HG02610 (cell line): ENCODE results near the gene SESTD1.
"Not testable (repeated sequence)": the region's sequence is repeated elsewhere in the genome, so short reads cannot be mapped to it uniquely, and the experiment has no call there.

Experiments used
- ATAC-seq: cut with Tn5 transposase; IDR thresholded peaks from one replicate; pipeline ENCODE4 v1.9.1; 2021; ENCODE audit warnings: mild to moderate bottlenecking, moderate library complexity; ENCODE audit not compliant: unreplicated experiment

The SESTD1 gene

GRCh38 chr2:179125404-179125803, 139.2 kb downstream of the SESTD1 start:
- ATAC-seq = no peak

- ATAC-seq = no peak
Observed at GRCh38 chr2:179124282-179124681, 140.3 kb downstream of the SESTD1 start.

GRCh38 chr2:179123272-179123662, 141.4 kb downstream of the SESTD1 start:
- ATAC-seq = no peak

GRCh38 chr2:179107737-179108136, 156.9 kb downstream of the SESTD1 start:
- ATAC-seq = peak; percentile 66

GRCh38 chr2:179106676-179107428, 157.8 kb downstream of the SESTD1 start:
- ATAC-seq = peak; percentile 82

GRCh38 chr2:179106342-179106675, 158.3 kb downstream of the SESTD1 start:
- ATAC-seq = no peak

DNA sequence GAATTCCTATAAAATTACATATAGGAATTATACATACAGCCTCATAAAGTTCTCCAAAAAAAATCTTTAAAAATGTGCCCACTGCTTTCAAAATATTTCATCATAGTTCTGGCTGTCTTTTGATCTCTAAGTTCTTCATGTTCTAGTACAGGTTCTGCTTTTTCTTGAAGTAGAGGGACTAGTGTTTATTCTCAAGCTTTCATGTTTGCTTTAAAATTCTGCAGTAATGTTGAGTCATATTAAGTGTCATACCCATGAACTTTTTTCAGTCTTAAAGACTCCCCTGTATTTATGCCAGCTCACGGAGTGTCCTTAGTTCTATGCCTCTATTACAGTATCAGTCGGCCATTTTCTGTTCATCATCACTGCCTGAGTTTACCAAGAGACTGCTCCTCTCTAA, 159.9 kb downstream of the SESTD1 start:
- ATAC-seq = no peak

DNA sequence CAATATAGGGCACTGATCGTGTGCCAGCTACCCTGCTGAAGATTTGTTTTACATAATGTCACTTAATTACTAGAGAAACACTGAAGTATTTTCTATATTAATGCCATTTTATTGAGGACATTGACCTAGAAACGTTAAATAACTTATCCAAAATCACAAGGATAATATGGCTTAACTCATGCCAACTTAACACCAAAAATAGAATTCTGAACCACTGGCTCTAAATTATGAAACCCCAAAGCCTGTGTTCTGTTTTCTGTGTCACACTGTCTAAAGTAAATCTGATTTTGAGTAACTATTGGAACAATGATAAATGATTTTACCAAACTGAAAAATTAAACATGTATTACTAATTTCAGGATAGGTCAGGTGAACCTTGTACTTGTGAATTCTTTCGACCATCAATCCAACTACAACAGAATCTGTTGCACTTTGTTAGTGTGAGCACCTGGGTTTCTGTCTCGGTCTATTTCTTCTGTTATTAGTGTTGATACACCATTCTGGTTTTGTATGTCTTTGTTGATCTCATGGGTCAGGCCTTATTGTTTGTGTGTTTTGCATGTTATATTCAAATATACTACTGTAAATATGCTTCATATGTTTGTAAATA, 166.4 kb downstream of the SESTD1 start:
- no peak for ATAC-seq

DNA sequence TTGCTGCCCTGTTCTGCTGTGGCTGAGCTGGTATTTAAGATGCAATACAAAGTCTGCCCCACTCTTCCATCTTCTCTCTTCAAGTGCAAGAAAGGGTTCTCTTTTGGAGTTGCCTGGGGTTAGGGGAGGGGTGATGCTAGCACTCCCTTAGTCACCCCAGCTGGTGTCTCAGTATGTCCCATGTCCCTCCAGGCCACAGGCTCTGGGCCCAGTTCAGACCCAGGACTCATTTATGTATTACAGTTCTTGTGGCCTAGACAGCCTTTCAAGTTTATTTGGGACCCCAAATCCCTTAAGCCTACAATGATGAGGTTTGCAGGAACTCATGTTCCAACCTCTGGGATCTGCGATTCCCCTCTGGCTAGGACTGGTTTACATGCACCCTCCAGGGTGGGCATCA, 167.5 kb downstream of the SESTD1 start:
- no peak for ATAC-seq

DNA sequence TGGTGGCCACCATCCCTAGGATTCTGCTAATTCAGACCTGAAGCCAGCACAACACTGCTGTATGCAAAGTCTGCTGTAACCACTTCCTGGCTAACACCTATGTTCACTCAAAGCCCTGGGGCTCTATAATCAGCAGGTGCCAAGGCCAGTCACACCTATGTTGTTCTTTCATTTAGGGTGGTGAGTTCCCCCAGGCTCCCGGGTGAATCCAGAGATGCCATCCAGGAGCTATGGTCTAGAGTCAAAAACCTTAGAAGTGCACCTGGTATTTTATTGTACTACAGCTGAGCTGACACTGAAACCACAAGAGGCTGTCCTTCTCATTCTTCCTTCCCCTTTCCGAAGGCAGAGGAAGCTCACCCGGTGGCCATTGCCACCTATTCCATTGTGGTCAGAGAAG, 168.5 kb downstream of the SESTD1 start:
- peak; percentile 99 for ATAC-seq

DNA sequence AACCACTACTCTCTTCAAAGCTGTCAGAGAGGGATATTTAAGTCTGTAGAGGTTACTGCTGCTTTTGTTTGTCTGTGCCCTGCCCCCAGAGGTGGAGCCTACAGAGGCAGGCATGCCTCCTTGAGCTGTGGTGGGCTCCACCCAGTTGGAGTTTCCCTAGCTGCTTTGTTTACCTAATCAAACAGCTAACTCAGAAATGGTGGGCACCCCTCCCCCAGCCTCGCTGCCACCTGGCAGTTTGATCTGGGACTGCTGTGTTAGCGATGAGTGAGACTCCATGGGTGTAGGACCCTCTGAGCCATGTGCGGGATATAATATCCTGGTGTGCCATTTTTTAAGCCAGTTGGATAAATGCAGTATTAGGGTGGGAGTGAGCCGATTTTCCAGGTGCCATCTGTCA, 171.7 kb downstream of the SESTD1 start:
- not testable (repeated sequence) for ATAC-seq

DNA sequence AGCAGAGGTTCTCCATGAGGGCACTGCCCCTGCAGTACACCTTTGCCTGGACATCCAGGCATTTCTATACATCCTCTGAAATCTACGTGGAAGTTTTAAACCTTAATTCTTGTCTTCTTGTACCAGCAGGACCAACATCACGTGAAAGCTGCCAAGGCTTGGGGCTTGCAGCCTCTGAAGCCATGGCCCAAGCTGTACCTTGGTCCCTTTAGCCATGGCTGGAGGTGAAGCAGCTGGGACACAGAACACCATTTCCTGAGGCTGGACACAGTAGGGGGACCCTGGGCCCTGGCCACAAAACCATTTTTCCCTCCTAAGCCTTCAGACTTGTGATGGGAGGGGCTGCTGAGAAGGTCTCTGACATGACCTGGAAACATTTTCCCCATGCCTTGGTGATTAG, 181.9 kb downstream of the SESTD1 start:
- ATAC-seq = no peak

DNA sequence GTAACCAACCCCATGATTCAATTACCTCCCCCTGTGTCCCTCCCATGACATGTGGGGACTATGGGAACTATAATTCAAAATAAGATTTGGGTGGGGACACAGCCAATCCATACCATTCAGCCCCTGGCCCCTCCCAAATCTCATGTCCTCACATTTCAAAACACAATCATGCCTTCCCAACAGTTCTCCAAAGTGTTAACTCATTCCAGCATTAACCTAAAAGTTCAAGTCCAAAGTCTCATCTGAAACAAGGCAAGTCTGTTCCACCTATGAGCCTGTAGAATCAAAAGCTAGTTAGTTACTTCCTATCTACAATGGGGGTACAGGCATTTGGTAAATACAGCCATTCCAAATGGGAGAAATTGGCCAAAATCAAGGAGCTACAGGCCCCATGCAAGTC, 182.7 kb downstream of the SESTD1 start:
- no peak for ATAC-seq

DNA sequence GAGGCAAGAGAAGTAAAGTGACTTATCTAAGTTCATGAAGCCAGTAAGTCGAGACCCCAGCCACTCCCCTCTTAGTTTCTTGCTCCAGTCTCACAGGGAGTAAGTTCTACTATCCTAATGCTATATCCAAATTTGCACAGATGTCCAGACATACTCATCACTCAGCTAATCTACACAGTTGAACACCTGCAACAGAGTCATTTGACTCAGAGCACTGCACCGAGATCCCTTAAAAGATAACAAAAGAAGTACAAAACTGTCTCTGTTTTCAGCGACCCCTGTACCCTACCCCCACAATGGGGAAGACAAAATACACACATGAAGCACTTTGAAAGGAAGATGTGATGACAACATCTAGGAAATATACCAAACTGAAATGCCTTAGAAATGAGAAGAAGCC, 192.1 kb downstream of the SESTD1 start:
- no peak for ATAC-seq

- ATAC-seq = no peak
Observed at GRCh38 chr2:179071810-179072355, 192.7 kb downstream of the SESTD1 start.

- ATAC-seq = no peak
Observed at GRCh38 chr2:179070895-179071294, 193.7 kb downstream of the SESTD1 start.

DNA sequence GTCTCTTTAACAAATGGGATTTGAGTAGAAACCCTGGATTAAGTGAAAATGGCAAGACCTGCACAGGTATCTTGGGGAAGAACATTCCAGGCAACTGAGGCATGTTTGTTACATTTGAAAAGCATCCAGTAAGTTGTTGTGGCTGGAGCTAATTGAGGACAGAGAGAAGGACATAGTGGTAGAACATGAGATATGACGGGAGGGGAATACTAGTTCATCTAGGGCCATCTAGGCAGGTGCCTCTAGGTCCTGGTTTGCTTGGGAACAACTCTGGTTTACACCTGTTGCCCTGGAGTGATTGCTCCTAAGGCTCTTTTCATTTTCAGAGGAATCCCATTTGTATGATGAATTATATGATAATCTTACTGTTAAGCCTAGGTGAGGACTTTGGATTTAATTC, 194.9 kb downstream of the SESTD1 start:
- no peak for ATAC-seq

GRCh38 chr2:179068991-179069643, 195.5 kb downstream of the SESTD1 start:
- ATAC-seq = no peak

DNA sequence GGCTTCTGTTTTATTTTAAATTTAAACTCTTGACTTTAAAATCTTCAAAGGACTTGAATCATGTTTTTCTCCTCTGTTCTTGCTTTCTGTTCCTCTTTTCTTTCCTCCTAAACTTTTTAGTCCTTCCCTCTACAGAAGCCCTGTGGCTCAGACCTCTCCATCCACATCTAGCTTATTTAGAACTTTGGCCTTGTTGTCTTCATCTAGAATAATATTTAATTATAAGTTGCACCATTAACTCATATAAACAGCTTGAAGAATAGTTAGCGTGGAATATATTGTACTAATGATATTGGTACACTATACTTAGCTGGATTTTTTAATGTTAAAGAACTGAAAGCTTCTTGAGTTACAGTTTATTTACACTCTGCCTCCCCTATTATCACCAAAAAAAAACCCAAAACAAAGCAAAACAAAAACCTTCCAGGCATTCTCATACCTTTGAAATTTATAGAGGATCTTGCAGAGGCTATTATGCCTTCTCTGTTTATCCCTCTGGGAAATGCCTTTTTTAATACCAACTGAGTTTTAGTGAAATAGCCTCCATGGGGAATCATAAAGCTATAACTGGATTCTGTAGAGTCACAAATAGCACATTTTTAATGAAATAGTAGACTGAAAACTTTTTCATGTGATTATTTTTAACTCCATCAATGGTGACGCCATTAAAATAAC, 205.5 kb downstream of the SESTD1 start:
- peak; percentile 76 for ATAC-seq

DNA sequence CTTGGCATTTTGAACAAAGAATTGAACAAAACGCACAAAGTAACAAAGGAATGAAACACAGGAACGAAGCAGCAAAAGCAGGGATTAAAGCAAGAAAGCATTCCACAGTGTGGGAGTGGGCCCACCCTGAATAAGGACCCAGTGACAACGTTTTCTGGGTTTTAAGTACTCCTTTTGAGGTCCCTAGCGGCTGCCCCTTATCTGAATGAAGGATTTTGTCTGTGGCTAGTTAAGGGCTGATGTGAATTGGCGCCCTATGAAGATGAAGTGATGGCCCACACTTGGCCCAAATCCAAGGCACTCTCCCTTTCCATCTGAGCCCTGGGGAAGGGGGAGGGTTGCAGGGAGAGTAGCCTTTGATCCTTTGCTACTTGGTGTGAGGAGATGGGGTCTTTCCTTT, 206.9 kb downstream of the SESTD1 start:
- ATAC-seq = no peak

DNA sequence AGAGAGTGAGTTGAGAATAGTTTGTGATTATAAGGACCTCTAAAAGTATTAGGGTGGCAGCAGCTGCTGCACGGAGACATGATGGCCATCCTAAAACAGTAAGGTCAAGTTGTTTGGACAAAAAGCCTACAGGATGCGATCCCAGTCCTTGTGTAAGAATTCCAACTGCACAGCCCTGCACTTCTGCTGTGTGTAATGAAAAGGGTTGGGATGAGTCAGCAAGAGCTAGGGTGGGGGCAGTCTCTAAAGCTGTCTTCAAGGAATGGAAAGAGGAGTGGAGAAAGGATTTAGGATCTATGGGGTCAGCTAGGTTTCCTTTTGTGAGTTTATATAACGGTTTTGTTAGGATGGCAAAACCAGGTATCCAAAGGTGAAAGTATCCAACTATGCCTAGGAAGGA, 211.1 kb downstream of the SESTD1 start:
- ATAC-seq = not testable (repeated sequence)
